Lower lobe of right lung (tissue), 2 donors: ENCODE measurements around the gene TRAPPC3. TPM values are rescaled to one million over a fixed set of nuclear protein-coding genes. Genes with fewer than 3 reads are reported as not detected.

Source experiments
- ATAC-seq, 2 donors: fragments of 200-7000 bp; cut with Tn5 transposase; one replicate each; pipeline ENCODE4 v1.9.1; 2020 to 2022; ENCODE audit warnings: mild to moderate bottlenecking in 2 of 2, moderate library complexity in 2 of 2
- DNase-seq: peaks from one replicate; pipeline ENCODE4 v3.0.0-alpha.2; 2020
- H3K27ac ChIP-seq: fragments of 200-600 bp; one replicate; pipeline ENCODE4 v1.8.0; 2022
- H3K27me3 ChIP-seq: fragments of 200-600 bp; one replicate; pipeline ENCODE4 v1.8.0; 2022; ENCODE audit warnings: low read depth
- H3K36me3 ChIP-seq: fragments of 200-600 bp; one replicate; pipeline ENCODE4 v1.8.0; 2022; ENCODE audit warnings: mild to moderate bottlenecking
- H3K4me1 ChIP-seq: fragments of 200-600 bp; one replicate; pipeline ENCODE4 v1.8.0; 2022
- H3K4me3 ChIP-seq: fragments of 200-600 bp; one replicate; pipeline ENCODE4 v1.8.0; 2022; ENCODE audit warnings: mild to moderate bottlenecking
- H3K9me3 ChIP-seq: fragments of 200-600 bp; one replicate; pipeline ENCODE4 v1.8.0; 2022
- CTCF ChIP-seq: fragments of 200-600 bp; IDR thresholded peaks from one replicate; pipeline ENCODE4 v1.8.0; 2022; ENCODE audit warnings: antibody characterized with exemption, mild to moderate bottlenecking
- intact Hi-C: fragments of 100-400 bp; cut with DNase I; formaldehyde crosslinking; loops from one replicate; pipeline ENCODE4 v1.11.0; 2022
- total RNA-seq: library from RNA; stranded (reverse); fragmentation: NEBNext Ultra II Directional; extraction: Animal tissue kit (Norgen Biotek cat#: 25700); gene quantifications from one replicate; pipeline ENCODE4 v1.2.1, GENCODE V29; 2021
- donor health status: DM: no; HTN: yes; CAD: no; lungs with severe emphysema.

The TRAPPC3 gene
- total RNA-seq, 1 donor from 2014 or later: 60.3 TPM

- no peak overlapping the region for H3K4me3 ChIP-seq
Measured at GRCh38 chr1:36175137-36176095, 26.1 kb upstream of the TRAPPC3 start.

GRCh38 chr1:36174713-36175112 is 25.4 kb upstream of the TRAPPC3 start:
- intact Hi-C loops: no loop called here
- Histone ChIP-seq H3K9me3 (no peaks in the 10 kb centered on the region), H3K27me3 (no peaks in the 10 kb centered on the region), H3K36me3 (peaks cover 100% of the 10 kb centered on the region), H3K27ac (no peak overlapping the region), H3K4me3 (no peak overlapping the region), H3K4me1 (peaks cover 8% of the 10 kb centered on the region)
- DNase-seq (no peak), ATAC-seq (no peak)
- no peak for TF ChIP-seq CTCF

More at GRCh38 chr1:36175137-36176095, 26.1 kb upstream of the TRAPPC3 start:
- no peak for TF ChIP-seq CTCF
- Histone ChIP-seq H3K36me3 (peaks cover 100% of the 10 kb centered on the region), H3K27me3 (no peaks in the 10 kb centered on the region), H3K27ac (peak overlapping the region; percentile 54), H3K9me3 (no peaks in the 10 kb centered on the region), H3K4me1 (peaks cover 8% of the 10 kb centered on the region)
- intact Hi-C loops: no loop called here
- no peak for DNase-seq
- ATAC-seq: peak; percentile 9 to 12

- no peak for TF ChIP-seq CTCF
- intact Hi-C loops: no loop called here
- no peak for ATAC-seq
- peaks cover 88% of the 10 kb centered on the region for H3K36me3 ChIP-seq
- no peak overlapping the region for H3K4me3 ChIP-seq
- no peaks in the 10 kb centered on the region for H3K9me3 ChIP-seq
- DNase-seq: no peak
- no peaks in the 10 kb centered on the region for H3K27me3 ChIP-seq
- H3K4me1 ChIP-seq: peaks cover 16% of the 10 kb centered on the region
- H3K27ac ChIP-seq: no peak overlapping the region
Measured at GRCh38 chr1:36172983-36173382, 23.7 kb upstream of the TRAPPC3 start.

GRCh38 chr1:36172017-36172747 is 22.9 kb upstream of the TRAPPC3 start:
- no peaks in the 10 kb centered on the region for H3K27me3 ChIP-seq
- H3K4me1 ChIP-seq: peaks cover 23% of the 10 kb centered on the region
- intact Hi-C loops: no loop called here
- H3K36me3 ChIP-seq: peaks cover 88% of the 10 kb centered on the region
- no peaks in the 10 kb centered on the region for H3K9me3 ChIP-seq
- no peak for ATAC-seq
- H3K27ac ChIP-seq: no peak overlapping the region
- no peak for DNase-seq
- H3K4me3 ChIP-seq: no peak overlapping the region
- TF ChIP-seq CTCF: no peak

GRCh38 chr1:36170643-36171412 is 21.5 kb upstream of the TRAPPC3 start:
- Histone ChIP-seq H3K36me3 (peaks cover 77% of the 10 kb centered on the region), H3K4me3 (no peak overlapping the region), H3K27me3 (no peaks in the 10 kb centered on the region), H3K27ac (no peak overlapping the region), H3K4me1 (peaks cover 34% of the 10 kb centered on the region), H3K9me3 (no peaks in the 10 kb centered on the region)
- ATAC-seq (no peak), DNase-seq (no peak)
- intact Hi-C loops: no loop called here
- no peak for TF ChIP-seq CTCF
